Body of pancreas (tissue), 4 donors: ENCODE data around the gene S1PR5.
"Not testable (repeated sequence)": the region's sequence is repeated elsewhere in the genome, so short reads cannot be mapped to it uniquely, and the experiment has no call there.

Experiments used
- CTCF ChIP-seq, 7 experiments: fragments of 450-650 bp in 4 of 7; fragments of 200-600 bp in 3 of 7; sonication (generic) in 3 of 7; IDR thresholded peaks; one replicate each; pipeline ENCODE4 v1.5.1; 2016 to 2019; ENCODE audit warnings: antibody characterized with exemption in 7 of 7
- POLR2A ChIP-seq, 3 donors: fragments of 450-650 bp; IDR thresholded peaks; one replicate each; pipeline ENCODE4 v1.6.1; 2016; ENCODE audit warnings: antibody characterized with exemption in 3 of 3, mild to moderate bottlenecking in 2 of 3

DNA sequence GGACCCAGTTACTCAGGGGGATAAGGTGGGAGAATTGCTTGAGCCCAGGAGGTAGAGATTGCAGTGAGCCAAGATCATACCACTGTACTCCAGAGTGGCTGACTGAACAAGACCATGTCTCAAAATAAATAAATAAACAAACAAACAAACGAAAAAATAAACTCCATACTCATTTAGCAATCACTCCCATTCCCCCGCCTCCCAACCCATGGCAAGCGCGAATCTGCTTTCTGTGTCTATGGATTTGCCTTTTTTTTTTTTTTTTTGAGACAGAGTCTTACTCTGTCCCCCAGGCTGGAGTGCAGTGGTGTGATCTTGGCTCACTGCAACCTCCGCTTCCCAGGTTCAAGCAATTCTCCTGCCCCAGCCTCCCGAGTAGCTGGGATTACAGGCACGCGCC lies 9.6 kb upstream of the S1PR5 start:
- TF ChIP-seq POLR2A, CTCF (IDR thresholded peaks at IDR 0.05): not testable (repeated sequence)
